HG02870 (cell line): ENCODE data around the gene NHLRC2.
"Not testable (repeated sequence)": the region's sequence is repeated elsewhere in the genome, so short reads cannot be mapped to it uniquely, and the experiment has no call there.

Experiments
- ATAC-seq: cut with Tn5 transposase; IDR thresholded peaks from one replicate; pipeline ENCODE4 v1.9.1; 2021; ENCODE audit warnings: mild to moderate bottlenecking, moderate library complexity; ENCODE audit not compliant: unreplicated experiment

Gene NHLRC2

GRCh38 chr10:113854013-113854760, at the start of gene NHLRC2, which contains the start of gene DCLRE1A:
TSS of gene NHLRC2 (plus strand) at chr10:113854661. CDS start at chr10:113854873, 212 bp downstream.
TSS of gene DCLRE1A (minus strand) at chr10:113854082. CDS start at chr10:113853182, 900 bp downstream.
- peak; percentile 40 for ATAC-seq

GRCh38 chr10:113806503-113806902, 48.0 kb upstream of the NHLRC2 start:
- no peak for ATAC-seq

- peak; percentile 87 for ATAC-seq
Observed at GRCh38 chr10:113808168-113808567, 46.3 kb upstream of the NHLRC2 start.

GRCh38 chr10:113814700-113815099, 39.8 kb upstream of the NHLRC2 start:
- ATAC-seq: not testable (repeated sequence)

- no peak for ATAC-seq
Observed at GRCh38 chr10:113819989-113820388, 34.5 kb upstream of the NHLRC2 start.

- no peak for ATAC-seq
Observed at GRCh38 chr10:113820507-113820906, 34.0 kb upstream of the NHLRC2 start.

- not testable (repeated sequence) for ATAC-seq
Observed at GRCh38 chr10:113821306-113821705, 33.2 kb upstream of the NHLRC2 start.

GRCh38 chr10:113822174-113822573, 32.3 kb upstream of the NHLRC2 start:
- no peak for ATAC-seq

- ATAC-seq: no peak
Observed at GRCh38 chr10:113823389-113823788, 31.1 kb upstream of the NHLRC2 start.

- ATAC-seq: no peak
Observed at GRCh38 chr10:113825791-113826190, 28.7 kb upstream of the NHLRC2 start.

GRCh38 chr10:113828567-113828966, 25.9 kb upstream of the NHLRC2 start:
- not testable (repeated sequence) for ATAC-seq

- no peak for ATAC-seq
Observed at GRCh38 chr10:113842171-113842570, 12.3 kb upstream of the NHLRC2 start.

GRCh38 chr10:113843972-113844485, 10.4 kb upstream of the NHLRC2 start:
- no peak for ATAC-seq

GRCh38 chr10:113846036-113846435, 8.4 kb upstream of the NHLRC2 start:
- ATAC-seq: no peak

- ATAC-seq: no peak
Observed at GRCh38 chr10:113849140-113849803, 5.2 kb upstream of the NHLRC2 start.

- ATAC-seq: no peak
Observed at GRCh38 chr10:113849946-113850345, 4.5 kb upstream of the NHLRC2 start.

GRCh38 chr10:113853578-113854012, 866 bp upstream of the NHLRC2 start:
- ATAC-seq: no peak

GRCh38 chr10:113854761-113855588, 514 bp downstream of the NHLRC2 start:
- ATAC-seq: peak; percentile 25

GRCh38 chr10:113856563-113856962, 2.1 kb downstream of the NHLRC2 start:
- no peak for ATAC-seq

- no peak for ATAC-seq
Observed at GRCh38 chr10:113857210-113857609, 2.7 kb downstream of the NHLRC2 start.

- no peak for ATAC-seq
Observed at GRCh38 chr10:113858541-113858940, 4.1 kb downstream of the NHLRC2 start.
